IMR-90 (cell line): ENCODE measurements around the gene PRKCB. TPM values are rescaled to one million over a fixed set of nuclear protein-coding genes. Genes with fewer than 3 reads are reported as not detected.

Source experiments
- ATAC-seq: fragments of 200-7000 bp; cut with Tn5 transposase; 2 replicates; pipeline ENCODE4 v1.9.1; 2020; ENCODE audit warnings: low read depth, mild to moderate bottlenecking, moderate library complexity
- BruUV-seq: library from RNA; stranded (reverse); fragments of 400-500 nt; replicated peaks from 2 replicates; lab custom pipeline; 2021; lab: Mats Ljungman, UMichigan
- CTCF ChIA-PET: fragments of 300-600 bp; formaldehyde crosslinking; extraction: SDS; loops from one replicate; lab custom pipeline; 2021; ENCODE audit warnings: antibody characterized with exemption; lab: Yijun Ruan, JAX
- POLR2A ChIA-PET: fragments of 300-600 bp; sonication (Branson Sonifier 250); formaldehyde crosslinking; loops from one replicate; lab custom pipeline; 2022; ENCODE audit warnings: antibody characterized with exemption; ENCODE audit not compliant: unreplicated experiment; lab: Charles Lee
- DNase-seq: peaks from one replicate; pipeline ENCODE4 v3.0.0; 2013
- H2AFZ ChIP-seq: replicated peaks from 2 replicates; pipeline ENCODE3; 2013; ENCODE audit warnings: low read length, mild to moderate bottlenecking; ENCODE audit not compliant: poor library complexity
- H2AK5ac ChIP-seq: 2 replicates; pipeline ENCODE4 v1.6.1; 2013; ENCODE audit warnings: low read depth, low read length, inconsistent platforms
- H2AK9ac ChIP-seq: replicated peaks from 2 replicates; pipeline ENCODE3; 2013; ENCODE audit warnings: mild to moderate bottlenecking, low read depth, low read length, moderate library complexity; ENCODE audit not compliant: poor library complexity
- H2BK120ac ChIP-seq: 2 replicates; pipeline ENCODE4 v1.6.1; 2013; ENCODE audit warnings: low read depth, low read length, inconsistent platforms
- H2BK15ac ChIP-seq: 3 replicates; pipeline ENCODE4 v1.6.1; 2013; ENCODE audit warnings: low read depth, low read length, inconsistent platforms
- H2BK20ac ChIP-seq: 2 replicates; pipeline ENCODE4 v1.6.1; 2013; ENCODE audit warnings: low read depth, mild to moderate bottlenecking, inconsistent platforms, low read length, moderate library complexity
- H2BK5ac ChIP-seq: 2 replicates; pipeline ENCODE4 v1.6.1; 2013; ENCODE audit warnings: mild to moderate bottlenecking, low read depth, low read length, inconsistent platforms; ENCODE audit not compliant: poor library complexity, severe bottlenecking
- H3K14ac ChIP-seq: replicated peaks from 2 replicates; pipeline ENCODE4 v1.6.1; 2013; ENCODE audit warnings: low read depth, low read length, inconsistent platforms
- H3K18ac ChIP-seq: 2 replicates; pipeline ENCODE4 v1.6.1; 2013; ENCODE audit warnings: low read depth, low read length, control low read depth
- H3K23ac ChIP-seq: 2 replicates; pipeline ENCODE4 v1.6.1; 2013; ENCODE audit warnings: low read depth, low read length, inconsistent platforms
- H3K27ac ChIP-seq: 2 replicates; pipeline ENCODE4 v1.5.1; 2013; ENCODE audit warnings: mild to moderate bottlenecking, control low read depth, low read length; ENCODE audit not compliant: insufficient read depth
- H3K27me3 ChIP-seq: 2 replicates; pipeline ENCODE4 v1.6.1; 2013; ENCODE audit warnings: low read length; ENCODE audit not compliant: control insufficient read depth, insufficient read depth
- H3K36me3 ChIP-seq: 2 replicates; pipeline ENCODE4 v1.6.1; 2013; ENCODE audit warnings: low read length, mixed read lengths; ENCODE audit not compliant: control insufficient read depth, insufficient read depth
- H3K4ac ChIP-seq: 2 replicates; pipeline ENCODE4 v1.6.1; 2013; ENCODE audit warnings: low read depth, low read length, inconsistent platforms
- H3K4me1 ChIP-seq: 2 replicates; pipeline ENCODE4 v1.6.1; 2013; ENCODE audit warnings: low read length, mixed read lengths; ENCODE audit not compliant: control insufficient read depth, insufficient read depth
- H3K4me2 ChIP-seq: 2 replicates; pipeline ENCODE4 v1.6.1; 2013; ENCODE audit warnings: low read depth, mild to moderate bottlenecking, control low read depth, low read length, moderate library complexity
- H3K4me3 ChIP-seq: 2 replicates; pipeline ENCODE4 v1.5.1; 2013; ENCODE audit warnings: low read depth, mild to moderate bottlenecking, control low read depth, low read length, moderate library complexity; ENCODE audit not compliant: insufficient read depth
- H3K56ac ChIP-seq: 2 replicates; pipeline ENCODE4 v1.6.1; 2013; ENCODE audit warnings: low read length, inconsistent platforms; ENCODE audit not compliant: insufficient read depth; ENCODE audit errors: extremely low read depth
- H3K79me1 ChIP-seq, 2 experiments: 2 replicates each; pipeline ENCODE4 v1.6.1; 2013; ENCODE audit warnings: low read length in 2 of 2, inconsistent platforms in 1 of 2, low read depth in 1 of 2
- H3K9ac ChIP-seq: 2 replicates; pipeline ENCODE4 v1.6.1; 2013; ENCODE audit warnings: low read depth, low read length, control low read depth
- H3K9me1 ChIP-seq: 2 replicates; pipeline ENCODE4 v1.6.1; 2013; ENCODE audit warnings: low read length, inconsistent platforms; ENCODE audit not compliant: insufficient read depth
- H3K9me3 ChIP-seq: 2 replicates; pipeline ENCODE4 v1.6.1; 2013; ENCODE audit warnings: low read length; ENCODE audit not compliant: control insufficient read depth, insufficient read depth
- H4K20me1 ChIP-seq: 2 replicates; pipeline ENCODE4 v1.6.1; 2013; ENCODE audit warnings: low read length, inconsistent platforms; ENCODE audit not compliant: insufficient read depth
- H4K5ac ChIP-seq: 2 replicates; pipeline ENCODE4 v1.6.1; 2013; ENCODE audit warnings: mild to moderate bottlenecking, low read depth, low read length, control low read depth
- H4K8ac ChIP-seq, 2 experiments: 2 replicates each; pipeline ENCODE4 v1.6.1; 2013; ENCODE audit warnings: low read depth in 2 of 2, low read length in 2 of 2, control low read depth in 1 of 2, inconsistent platforms in 1 of 2
- H4K91ac ChIP-seq: 2 replicates; pipeline ENCODE4 v1.6.1; 2013; ENCODE audit warnings: low read depth, low read length, inconsistent platforms; ENCODE audit not compliant: insufficient read depth
- CTCF ChIP-seq: conservative IDR thresholded peaks from 2 replicates; pipeline ENCODE4 v1.5.1; 2012; ENCODE audit warnings: mild to moderate bottlenecking, low read depth, low read length, improper control_type of control experiment
- FOS ChIP-seq: fragments of 150-350 bp; IDR thresholded peaks from 2 replicates; pipeline ENCODE4 v1.6.1; 2016; ENCODE audit warnings: low read depth, low read length
- MAFK ChIP-seq: IDR thresholded peaks from 2 replicates; pipeline ENCODE4 v1.6.1; 2012; ENCODE audit warnings: low read depth, low read length, improper control_type of control experiment
- MAZ ChIP-seq: IDR thresholded peaks from 2 replicates; pipeline ENCODE4 v1.6.1; 2012; ENCODE audit warnings: low read depth, mild to moderate bottlenecking, low read length, improper control_type of control experiment, moderate library complexity, borderline replicate concordance
- NFE2L2 ChIP-seq: fragments of 150-350 bp; IDR thresholded peaks from 2 replicates; pipeline ENCODE4 v1.6.1; 2016; ENCODE audit warnings: low read depth, mild to moderate bottlenecking, low read length
- RAD21 ChIP-seq: IDR thresholded peaks from 2 replicates; pipeline ENCODE4 v1.6.1; 2012; ENCODE audit warnings: low read length, improper control_type of control experiment
- RCOR1 ChIP-seq: IDR thresholded peaks from 2 replicates; pipeline ENCODE4 v1.6.1; 2012; ENCODE audit warnings: mild to moderate bottlenecking, low read length, improper control_type of control experiment; ENCODE audit not compliant: insufficient replicate concordance
- USF2 ChIP-seq: fragments of 150-350 bp; IDR thresholded peaks from 2 replicates; pipeline ENCODE4 v1.6.1; 2017; ENCODE audit warnings: mild to moderate bottlenecking, antibody characterized with exemption, low read length, low read depth
- WGBS, 2 experiments: methylation state at CpG; one replicate each; pipeline versions ENCODE4 v1.1.5 to v1.1.7; 2013; ENCODE audit warnings: missing lambda C conversion rate in 2 of 2; ENCODE audit not compliant: insufficient read length in 1 of 2; ENCODE audit errors: extremely low coverage in 2 of 2; 5-methylcytosine and 5-hydroxymethylcytosine counted together
- dilution Hi-C: fragments of 300-500 bp; cut with HindIII; formaldehyde crosslinking; loops from one replicate; pipeline ENCODE4 v1.14.3; 2018; ENCODE audit warnings: low sequenced_read_pairs; ENCODE audit not compliant: unreplicated experiment
- in situ Hi-C: fragments of 300-500 bp; cut with MboI; formaldehyde crosslinking; loops from 3 replicates; pipeline ENCODE4 v1.14.3; 2019; ENCODE audit warnings: low sequenced_read_pairs, inconsistent platforms, mixed read lengths
- intact Hi-C: fragments of 100-400 bp; cut with micrococcal nuclease; formaldehyde crosslinking; loops from 2 replicates; pipeline ENCODE4 v1.10.0; 2022
- polyA plus RNA-seq, 3 experiments: library from polyadenylated mRNA; depleted of rRNA; stranded (reverse); fragments of >200 nt; gene quantifications; 2 replicates each; pipeline ENCODE4 v1.2.3, GENCODE V29; 2012; ENCODE audit warnings: low replicate concordance in 1 of 3
- total RNA-seq: library from RNA; depleted of rRNA; stranded (reverse); fragments of >200 nt; gene quantifications from 2 replicates; pipeline ENCODE4 v1.2.3, GENCODE V29; 2012

Gene PRKCB
- total and polyA plus RNA-seq, 2 of the 4 experiments (the other 2 are of a cell fraction) = under 0.01 TPM; not detected in 1

GRCh38 chr16:24009955-24010354 is 174.2 kb downstream of the PRKCB start:
- no peak overlapping the region for H3K27ac ChIP-seq
- no peak overlapping the region for H3K4ac ChIP-seq
- no peak overlapping the region for H4K8ac ChIP-seq
- H3K56ac ChIP-seq = no peak overlapping the region
- H4K20me1 ChIP-seq = no peaks in the 10 kb centered on the region
- no peaks in the 10 kb centered on the region for H3K9me3 ChIP-seq
- CTCF ChIA-PET = interaction anchor here (0.5 to 1.4 kb wide), 7 partner anchors 10 to 519 kb away, joined by 3 to 6 read pairs (median 3); no protein-coding TSS in a partner anchor
- no peak for TF ChIP-seq CTCF
- no peak for TF ChIP-seq FOS
- TF ChIP-seq RCOR1 = no peak
- no peak for TF ChIP-seq RAD21
- no peak for TF ChIP-seq USF2
- no peak for TF ChIP-seq NFE2L2
- no peak for TF ChIP-seq MAZ
- TF ChIP-seq MAFK = no peak
- intact Hi-C loops (loop anchor here (1.0 kb wide), 2 partner anchors 209 to 275 kb away; no protein-coding TSS in a partner anchor), dilution Hi-C loops (no loop called here), in situ Hi-C loops (loop anchor here (10.0 kb wide), 1 partner anchor 205 kb away; no protein-coding TSS in a partner anchor)
- H3K9ac ChIP-seq = no peak overlapping the region
- POLR2A ChIA-PET = no interaction called here
- H2AK5ac ChIP-seq = no peak overlapping the region
- H3K79me1 ChIP-seq = no peaks in the 10 kb centered on the region
- no peak overlapping the region for H4K5ac ChIP-seq
- H3K18ac ChIP-seq = no peak overlapping the region
- H3K36me3 ChIP-seq = no peaks in the 10 kb centered on the region
- no peaks in the 10 kb centered on the region for H3K27me3 ChIP-seq
- H2AFZ ChIP-seq = no peak overlapping the region
- H3K4me1 ChIP-seq = no peaks in the 10 kb centered on the region
- WGBS, 2 experiments = no CpG with 5 or more reads among the region's 3 CpGs
- H3K14ac ChIP-seq = no peak overlapping the region
- ATAC-seq = no peak
- no peak overlapping the region for H2BK120ac ChIP-seq
- no peak for DNase-seq
- H3K23ac ChIP-seq = no peak overlapping the region
- H2BK15ac ChIP-seq = no peak overlapping the region
- H2AK9ac ChIP-seq = no peak overlapping the region
- H2BK5ac ChIP-seq = no peak overlapping the region
- no peak overlapping the region for H4K91ac ChIP-seq
- H3K4me2 ChIP-seq = no peak overlapping the region
- H3K9me1 ChIP-seq = no peaks in the 10 kb centered on the region
- no peak overlapping the region for H2BK20ac ChIP-seq
- no peak overlapping the region for H3K4me3 ChIP-seq
- no TSS peak for BruUV-seq
